ENCODE data around the gene ST7. TPM values are rescaled to one million over a fixed set of nuclear protein-coding genes. Genes with fewer than 3 reads are reported as not detected.

Gene ST7
- total RNA-seq, 1 donor from 2014 or later: 107 TPM

DNA sequence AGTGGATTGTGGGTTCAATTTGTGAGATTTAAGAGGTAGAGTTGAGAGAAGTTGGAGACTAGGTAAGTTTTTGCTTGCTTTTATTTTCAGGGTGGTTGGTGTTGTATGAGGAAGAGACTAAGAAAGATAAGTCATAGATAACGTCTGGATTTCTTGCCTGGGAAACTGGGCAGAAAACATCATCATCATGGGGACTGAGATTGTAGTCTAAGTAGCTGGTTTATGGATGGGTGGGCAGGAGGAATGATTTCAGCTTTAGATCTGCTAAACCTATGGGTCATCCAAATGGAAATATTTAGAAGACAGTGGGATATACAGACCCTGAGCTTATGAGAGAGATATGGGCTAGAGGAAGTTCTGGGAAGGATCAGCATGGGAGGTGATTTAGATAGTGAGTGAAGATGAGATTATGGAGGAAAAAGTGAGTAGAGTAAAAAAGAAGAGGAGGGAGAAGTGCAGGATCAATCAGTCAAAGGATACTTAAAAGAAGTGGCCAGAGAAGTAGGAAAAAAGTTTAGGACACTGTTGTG, 199.8 kb downstream of the ST7 start:
- peaks cover 6% of the 10 kb centered on the region for H3K36me3 Mint-ChIP-seq (ENCODE audit: unreplicated experiment)
- peaks cover 2% of the 10 kb centered on the region for H3K27me3 Mint-ChIP-seq (ENCODE audit: unreplicated experiment)
- no peak overlapping the region for H3K27ac Mint-ChIP-seq (ENCODE audit: unreplicated experiment)

DNA sequence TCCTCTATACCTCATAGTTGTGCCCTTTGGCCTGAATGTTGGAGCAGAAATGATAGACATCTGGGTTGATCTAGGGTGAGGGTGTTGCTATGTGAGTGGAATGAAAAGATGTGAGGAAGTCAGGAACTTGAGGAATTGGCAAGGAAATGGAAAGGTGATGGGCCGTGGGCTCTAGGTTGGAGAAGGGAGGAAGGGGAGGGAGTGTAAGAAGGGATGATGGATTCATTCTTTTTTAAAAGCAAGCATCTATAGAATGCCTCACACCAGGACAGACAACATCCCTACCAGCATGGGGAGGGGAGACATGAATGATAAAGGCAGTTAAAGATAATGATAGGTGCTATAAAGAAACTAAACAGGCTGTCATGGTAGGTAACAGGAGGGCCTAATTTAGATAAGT, 201.4 kb downstream of the ST7 start:
- peaks cover 2% of the 10 kb centered on the region for H3K27me3 Mint-ChIP-seq (ENCODE audit: unreplicated experiment)
- no peaks in the 10 kb centered on the region for H3K9me3 Mint-ChIP-seq (ENCODE audit: unreplicated experiment)
- H3K4me3 Mint-ChIP-seq (ENCODE audit: unreplicated experiment): no peak overlapping the region
- TF ChIP-seq, protein P1, sequence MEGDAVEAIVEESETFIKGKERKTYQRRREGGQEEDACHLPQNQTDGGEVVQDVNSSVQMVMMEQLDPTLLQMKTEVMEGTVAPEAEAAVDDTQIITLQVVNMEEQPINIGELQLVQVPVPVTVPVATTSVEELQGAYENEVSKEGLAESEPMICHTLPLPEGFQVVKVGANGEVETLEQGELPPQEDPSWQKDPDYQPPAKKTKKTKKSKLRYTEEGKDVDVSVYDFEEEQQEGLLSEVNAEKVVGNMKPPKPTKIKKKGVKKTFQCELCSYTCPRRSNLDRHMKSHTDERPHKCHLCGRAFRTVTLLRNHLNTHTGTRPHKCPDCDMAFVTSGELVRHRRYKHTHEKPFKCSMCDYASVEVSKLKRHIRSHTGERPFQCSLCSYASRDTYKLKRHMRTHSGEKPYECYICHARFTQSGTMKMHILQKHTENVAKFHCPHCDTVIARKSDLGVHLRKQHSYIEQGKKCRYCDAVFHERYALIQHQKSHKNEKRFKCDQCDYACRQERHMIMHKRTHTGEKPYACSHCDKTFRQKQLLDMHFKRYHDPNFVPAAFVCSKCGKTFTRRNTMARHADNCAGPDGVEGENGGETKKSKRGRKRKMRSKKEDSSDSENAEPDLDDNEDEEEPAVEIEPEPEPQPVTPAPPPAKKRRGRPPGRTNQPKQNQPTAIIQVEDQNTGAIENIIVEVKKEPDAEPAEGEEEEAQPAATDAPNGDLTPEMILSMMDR (IDR thresholded peaks at IDR 0.05; ENCODE audit: partially characterized antibody, unreplicated experiment): no peak
- DNase-seq: no peak
- peaks cover 6% of the 10 kb centered on the region for H3K4me1 Mint-ChIP-seq (ENCODE audit: low read depth, unreplicated experiment)
- H3K27ac Mint-ChIP-seq (ENCODE audit: unreplicated experiment): no peak overlapping the region
- peaks cover 6% of the 10 kb centered on the region for H3K36me3 Mint-ChIP-seq (ENCODE audit: unreplicated experiment)

More for the DNA sequence above, 199.8 kb downstream of the ST7 start:
- H3K9me3 Mint-ChIP-seq (ENCODE audit: unreplicated experiment): no peaks in the 10 kb centered on the region
- TF ChIP-seq, protein P1 (IDR thresholded peaks at IDR 0.05; ENCODE audit: partially characterized antibody, unreplicated experiment): no peak
- no peak overlapping the region for H3K4me3 Mint-ChIP-seq (ENCODE audit: unreplicated experiment)
- peaks cover 15% of the 10 kb centered on the region for H3K4me1 Mint-ChIP-seq (ENCODE audit: low read depth, unreplicated experiment)
- DNase-seq: no peak

DNA sequence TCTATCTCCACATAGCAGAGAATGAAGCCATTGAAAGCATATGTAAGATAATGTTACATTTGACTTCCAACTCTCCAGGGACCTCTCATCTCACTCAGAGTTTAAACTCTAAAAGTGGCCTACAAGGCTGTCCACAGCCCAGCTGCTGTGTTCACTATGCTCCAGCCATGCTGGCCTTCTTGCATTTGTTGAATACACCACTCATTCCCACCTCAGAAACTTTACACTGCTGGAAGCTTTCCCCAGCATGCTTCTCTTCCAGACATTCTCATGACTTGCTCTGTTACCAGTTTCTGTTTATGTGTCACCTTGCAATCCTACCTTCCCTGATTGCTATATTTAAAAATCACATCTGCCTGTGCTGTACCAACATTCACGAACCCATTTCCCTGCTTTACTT, 202.4 kb downstream of the ST7 start:
- TF ChIP-seq, protein P1 (IDR thresholded peaks at IDR 0.05; ENCODE audit: partially characterized antibody, unreplicated experiment): no peak
- DNase-seq: no peak
- no peaks in the 10 kb centered on the region for H3K4me1 Mint-ChIP-seq (ENCODE audit: low read depth, unreplicated experiment)
- peaks cover 2% of the 10 kb centered on the region for H3K36me3 Mint-ChIP-seq (ENCODE audit: unreplicated experiment)
- H3K27me3 Mint-ChIP-seq (ENCODE audit: unreplicated experiment): peaks cover 2% of the 10 kb centered on the region
- no peaks in the 10 kb centered on the region for H3K9me3 Mint-ChIP-seq (ENCODE audit: unreplicated experiment)
- no peak overlapping the region for H3K27ac Mint-ChIP-seq (ENCODE audit: unreplicated experiment)
- H3K4me3 Mint-ChIP-seq (ENCODE audit: unreplicated experiment): no peak overlapping the region

DNA sequence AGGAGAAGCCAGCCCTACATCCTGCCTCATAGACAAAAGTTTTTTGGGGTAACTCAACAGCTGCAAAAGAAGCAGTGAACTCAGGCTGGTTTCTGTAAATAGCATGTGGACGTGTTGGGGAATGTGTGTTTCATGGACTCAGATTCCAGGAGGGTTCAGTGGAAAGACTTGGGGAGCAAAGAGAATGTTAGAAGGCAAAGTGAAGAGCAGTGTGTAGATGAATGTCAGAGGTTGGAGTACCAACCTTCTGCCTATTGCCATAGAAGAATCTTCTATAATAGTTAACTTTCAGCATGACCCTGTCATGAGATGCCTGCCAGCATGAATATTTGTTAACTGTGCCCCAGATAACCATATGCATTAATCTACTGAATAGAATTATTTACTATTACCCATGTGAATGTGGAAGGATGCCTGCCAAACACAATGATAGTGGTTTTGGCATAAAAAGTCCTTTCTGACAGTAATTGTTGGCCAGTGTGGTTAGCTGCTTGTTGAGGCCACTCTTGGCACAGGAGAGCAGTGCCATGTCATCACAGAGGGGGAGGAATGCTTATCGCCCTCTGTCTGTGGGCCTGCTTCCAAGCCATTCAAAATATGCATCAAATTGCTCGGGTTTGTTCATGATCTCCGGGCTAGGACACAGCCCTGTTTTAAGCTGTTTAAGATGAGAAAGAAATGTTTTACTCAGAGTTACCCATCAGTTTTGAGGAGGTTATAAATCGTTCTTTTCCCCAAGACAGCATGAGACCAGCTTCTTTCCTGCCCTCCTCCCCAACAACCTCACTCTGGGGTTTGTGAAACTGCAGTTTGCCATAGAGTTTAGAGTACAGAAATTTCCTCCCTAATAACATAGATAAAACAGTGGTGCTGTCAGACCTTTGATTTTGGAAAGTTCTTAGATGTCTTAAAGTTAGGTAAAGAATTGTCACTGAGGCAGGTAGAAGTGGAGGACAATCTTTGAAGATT, 204.2 kb downstream of the ST7 start:
- DNase-seq: no peak
- no peaks in the 10 kb centered on the region for H3K4me1 Mint-ChIP-seq (ENCODE audit: low read depth, unreplicated experiment)
- H3K4me3 Mint-ChIP-seq (ENCODE audit: unreplicated experiment): no peak overlapping the region
- no peak overlapping the region for H3K27ac Mint-ChIP-seq (ENCODE audit: unreplicated experiment)
- TF ChIP-seq, protein P1 (IDR thresholded peaks at IDR 0.05; ENCODE audit: partially characterized antibody, unreplicated experiment): no peak
- H3K9me3 Mint-ChIP-seq (ENCODE audit: unreplicated experiment): no peaks in the 10 kb centered on the region
- no peaks in the 10 kb centered on the region for H3K36me3 Mint-ChIP-seq (ENCODE audit: unreplicated experiment)
- no peaks in the 10 kb centered on the region for H3K27me3 Mint-ChIP-seq (ENCODE audit: unreplicated experiment)
